ENCODE results near the gene RADIL.
"Not testable (repeated sequence)": the region's sequence is repeated elsewhere in the genome, so short reads cannot be mapped to it uniquely, and the experiment has no call there.

Gene RADIL

DNA sequence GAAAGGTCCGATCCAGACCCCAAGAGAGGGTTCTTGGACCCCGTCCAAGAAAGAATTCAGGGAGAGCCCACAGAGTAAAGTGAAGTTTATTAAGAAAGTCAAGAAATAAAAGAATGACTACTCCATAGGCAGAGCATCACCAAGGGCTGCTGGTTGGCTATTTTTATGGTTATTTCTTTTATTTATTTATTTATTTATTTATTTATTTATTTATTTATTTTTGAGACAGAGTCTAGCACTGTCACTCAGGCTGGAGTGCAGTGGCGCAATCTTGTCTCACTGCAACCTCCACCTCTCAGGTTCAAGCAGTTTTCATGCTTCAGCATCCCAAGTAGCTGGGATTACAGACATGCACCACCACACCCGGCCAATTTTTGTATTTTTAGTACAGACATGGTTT lies 9.7 kb upstream of the RADIL start:
- H3K4me3 ChIP-seq (ENCODE audit: low read depth, low read length); H3K4me1 ChIP-seq (ENCODE audit: control insufficient read depth, insufficient read depth, low read length); H3K36me3 ChIP-seq (ENCODE audit: control insufficient read depth in 2 of 2, insufficient read depth in 1 of 2, low read length in 2 of 2); H3K9me3 ChIP-seq (ENCODE audit: control insufficient read depth, insufficient read depth, low read depth, low read length); H3K27ac ChIP-seq (ENCODE audit: extremely low read depth, low read depth, low read length): not testable (repeated sequence)
- CTCF ChIA-PET, result interaction anchor here (0.7 to 2.0 kb wide), 2 partner anchors 9 to 15 kb away, joined by 3 to 15 read pairs; partner anchors contain the start of gene RADIL
- POLR2A ChIA-PET, result interaction anchor here (1.1 kb wide), 1 partner anchor 46 kb away, joined by 3 read pairs; no protein-coding TSS in a partner anchor
- TF ChIP-seq ZNF623 (tag by site-specific recombination; IDR thresholded peaks at IDR 0.05) (peak; percentile 65), ZNF394 (tag by site-specific recombination; IDR thresholded peaks at IDR 0.05; ENCODE audit: borderline replicate concordance) (peak; percentile 85), ZBTB8A (tag by site-specific recombination; IDR thresholded peaks at IDR 0.05) (peak; percentile 60), ZNF514 (tag by site-specific recombination; IDR thresholded peaks at IDR 0.05) (0 out of 2 replicates have a peak, but pooled peaks have one; percentile 24), ZNF510 (tag by site-specific recombination; IDR thresholded peaks at IDR 0.05; ENCODE audit: insufficient replicate concordance) (peak; percentile 43), ZNF560 (tag by site-specific recombination; IDR thresholded peaks at IDR 0.05; ENCODE audit: borderline replicate concordance) (peak; percentile 53; the same call in 1 of the 2 replicates), ZXDB (tag by site-specific recombination; IDR thresholded peaks at IDR 0.05) (0 out of 2 replicates have a peak, but pooled peaks have one; percentile 22), ZNF654 (tag by site-specific recombination; IDR thresholded peaks at IDR 0.05; ENCODE audit: low read depth) (peak; percentile 11; the same call in 1 of the 2 replicates), ZNF664 (tag by site-specific recombination; IDR thresholded peaks at IDR 0.05) (0 out of 2 replicates have a peak, but pooled peaks have one; percentile 30), ZNF266 (tag by site-specific recombination; IDR thresholded peaks at IDR 0.05; ENCODE audit: low read depth) (0 out of 2 replicates have a peak, but pooled peaks have one; percentile 37), ZBTB21 (tag by site-specific recombination; IDR thresholded peaks at IDR 0.05) (0 out of 2 replicates have a peak, but pooled peaks have one; percentile 17), ZNF426 (tag by site-specific recombination; IDR thresholded peaks at IDR 0.05) (peak; percentile 73), ZNF202 (tag by site-specific recombination; IDR thresholded peaks at IDR 0.05; ENCODE audit: borderline replicate concordance) (0 out of 2 replicates have a peak, but pooled peaks have one; percentile 17), ZNF555 (tag by site-specific recombination; conservative IDR thresholded peaks at IDR 0.05) (peak; percentile 73), ZNF629 (tag by site-specific recombination; IDR thresholded peaks at IDR 0.05) (peak; percentile 42), ZNF518A (tag by site-specific recombination; conservative IDR thresholded peaks at IDR 0.05; ENCODE audit: low read depth) (peak; percentile 78), ZNF791 (tag by site-specific recombination; IDR thresholded peaks at IDR 0.05) (0 out of 2 replicates have a peak, but pooled peaks have one; percentile 34)
- TF ChIP-seq, protein P1, sequence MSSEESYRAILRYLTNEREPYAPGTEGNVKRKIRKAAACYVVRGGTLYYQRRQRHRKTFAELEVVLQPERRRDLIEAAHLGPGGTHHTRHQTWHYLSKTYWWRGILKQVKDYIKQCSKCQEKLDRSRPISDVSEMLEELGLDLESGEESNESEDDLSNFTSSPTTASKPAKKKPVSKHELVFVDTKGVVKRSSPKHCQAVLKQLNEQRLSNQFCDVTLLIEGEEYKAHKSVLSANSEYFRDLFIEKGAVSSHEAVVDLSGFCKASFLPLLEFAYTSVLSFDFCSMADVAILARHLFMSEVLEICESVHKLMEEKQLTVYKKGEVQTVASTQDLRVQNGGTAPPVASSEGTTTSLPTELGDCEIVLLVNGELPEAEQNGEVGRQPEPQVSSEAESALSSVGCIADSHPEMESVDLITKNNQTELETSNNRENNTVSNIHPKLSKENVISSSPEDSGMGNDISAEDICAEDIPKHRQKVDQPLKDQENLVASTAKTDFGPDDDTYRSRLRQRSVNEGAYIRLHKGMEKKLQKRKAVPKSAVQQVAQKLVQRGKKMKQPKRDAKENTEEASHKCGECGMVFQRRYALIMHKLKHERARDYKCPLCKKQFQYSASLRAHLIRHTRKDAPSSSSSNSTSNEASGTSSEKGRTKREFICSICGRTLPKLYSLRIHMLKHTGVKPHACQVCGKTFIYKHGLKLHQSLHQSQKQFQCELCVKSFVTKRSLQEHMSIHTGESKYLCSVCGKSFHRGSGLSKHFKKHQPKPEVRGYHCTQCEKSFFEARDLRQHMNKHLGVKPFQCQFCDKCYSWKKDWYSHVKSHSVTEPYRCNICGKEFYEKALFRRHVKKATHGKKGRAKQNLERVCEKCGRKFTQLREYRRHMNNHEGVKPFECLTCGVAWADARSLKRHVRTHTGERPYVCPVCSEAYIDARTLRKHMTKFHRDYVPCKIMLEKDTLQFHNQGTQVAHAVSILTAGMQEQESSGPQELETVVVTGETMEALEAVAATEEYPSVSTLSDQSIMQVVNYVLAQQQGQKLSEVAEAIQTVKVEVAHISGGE (tag by site-specific recombination; conservative IDR thresholded peaks at IDR 0.05; ENCODE audit: low read depth), result peak; percentile 66
- TF ChIP-seq, protein P2, sequence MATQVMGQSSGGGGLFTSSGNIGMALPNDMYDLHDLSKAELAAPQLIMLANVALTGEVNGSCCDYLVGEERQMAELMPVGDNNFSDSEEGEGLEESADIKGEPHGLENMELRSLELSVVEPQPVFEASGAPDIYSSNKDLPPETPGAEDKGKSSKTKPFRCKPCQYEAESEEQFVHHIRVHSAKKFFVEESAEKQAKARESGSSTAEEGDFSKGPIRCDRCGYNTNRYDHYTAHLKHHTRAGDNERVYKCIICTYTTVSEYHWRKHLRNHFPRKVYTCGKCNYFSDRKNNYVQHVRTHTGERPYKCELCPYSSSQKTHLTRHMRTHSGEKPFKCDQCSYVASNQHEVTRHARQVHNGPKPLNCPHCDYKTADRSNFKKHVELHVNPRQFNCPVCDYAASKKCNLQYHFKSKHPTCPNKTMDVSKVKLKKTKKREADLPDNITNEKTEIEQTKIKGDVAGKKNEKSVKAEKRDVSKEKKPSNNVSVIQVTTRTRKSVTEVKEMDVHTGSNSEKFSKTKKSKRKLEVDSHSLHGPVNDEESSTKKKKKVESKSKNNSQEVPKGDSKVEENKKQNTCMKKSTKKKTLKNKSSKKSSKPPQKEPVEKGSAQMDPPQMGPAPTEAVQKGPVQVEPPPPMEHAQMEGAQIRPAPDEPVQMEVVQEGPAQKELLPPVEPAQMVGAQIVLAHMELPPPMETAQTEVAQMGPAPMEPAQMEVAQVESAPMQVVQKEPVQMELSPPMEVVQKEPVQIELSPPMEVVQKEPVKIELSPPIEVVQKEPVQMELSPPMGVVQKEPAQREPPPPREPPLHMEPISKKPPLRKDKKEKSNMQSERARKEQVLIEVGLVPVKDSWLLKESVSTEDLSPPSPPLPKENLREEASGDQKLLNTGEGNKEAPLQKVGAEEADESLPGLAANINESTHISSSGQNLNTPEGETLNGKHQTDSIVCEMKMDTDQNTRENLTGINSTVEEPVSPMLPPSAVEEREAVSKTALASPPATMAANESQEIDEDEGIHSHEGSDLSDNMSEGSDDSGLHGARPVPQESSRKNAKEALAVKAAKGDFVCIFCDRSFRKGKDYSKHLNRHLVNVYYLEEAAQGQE (tag by site-specific recombination; IDR thresholded peaks at IDR 0.05), result peak; percentile 38; the same call in 1 of the 2 replicates

GRCh38 chr7:4891522-4891921 lies 8.0 kb upstream of the RADIL start:
- CTCF ChIA-PET, result interaction anchor here (0.6 to 2.0 kb wide), 3 partner anchors 8 to 196 kb away, joined by 3 to 15 read pairs (median 4); partner anchors contain the start of gene RADIL
- H3K4me1 ChIP-seq (ENCODE audit: control insufficient read depth, insufficient read depth, low read length); H3K27ac ChIP-seq (ENCODE audit: extremely low read depth, low read depth, low read length); H3K36me3 ChIP-seq (ENCODE audit: control insufficient read depth in 2 of 2, insufficient read depth in 1 of 2, low read length in 2 of 2); POLR2A ChIA-PET; H3K9me3 ChIP-seq (ENCODE audit: control insufficient read depth, insufficient read depth, low read depth, low read length); H3K4me3 ChIP-seq (ENCODE audit: low read depth, low read length): not testable (repeated sequence)
